ENCODE data around the gene TAPBP. TPM values are rescaled to one million over a fixed set of nuclear protein-coding genes. Genes with fewer than 3 reads are reported as not detected.

Gene TAPBP
- total and polyA plus RNA-seq, 2 of the 8 experiments (the other 6 are each of a cell fraction or from before 2014, with no cell fraction given), result 24.5 to 35.4 TPM

DNA sequence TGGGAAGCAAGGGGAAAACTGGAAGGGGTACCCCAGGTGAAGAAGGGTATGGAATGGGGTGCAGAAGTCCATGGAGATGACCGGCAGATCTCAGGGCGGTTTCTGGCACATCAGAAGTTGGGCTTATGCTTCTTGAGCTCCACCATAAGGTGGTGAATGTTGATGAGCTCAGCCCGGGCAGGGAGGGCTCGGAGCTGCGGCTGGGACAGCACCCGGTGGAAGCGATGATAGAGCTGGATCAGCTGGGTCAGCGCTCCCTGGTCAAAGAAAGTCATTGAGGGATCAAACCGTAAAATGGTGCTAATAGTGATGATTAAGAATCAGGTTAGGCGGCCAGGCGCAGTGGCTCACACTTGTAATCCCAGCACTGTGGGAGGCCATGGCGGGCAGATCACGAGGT, 63.1 kb downstream of the TAPBP start:
- Histone ChIP-seq H3K27ac (ENCODE audit: low read depth, low read length) (no peak overlapping the region), H2BK12ac (ENCODE audit: low read depth, low read length) (no peak overlapping the region), H3K4me3 (ENCODE audit: extremely low read depth in 1 of 4, insufficient read depth in 2 of 4, low read depth in 3 of 4, low read length in 4 of 4) (no peak overlapping the region), H2BK5ac (ENCODE audit: low read depth, low read length) (no peak overlapping the region), H2AK5ac (ENCODE audit: low read depth, low read length) (no peak overlapping the region), H3K79me2 (ENCODE audit: control insufficient read depth in 1 of 2, insufficient read depth in 2 of 2, low read length in 2 of 2) (no peaks in the 10 kb centered on the region), H3K36me3 (ENCODE audit: control insufficient read depth in 2 of 4, insufficient read depth in 4 of 4, low read length in 3 of 4) (peaks cover 0 to 2% (median 0%) of the 10 kb centered on the region in 4 experiments; a peak in 1 of 8 replicates), H4K20me1 (replicated peaks in 1 of 2; ENCODE audit: control insufficient read depth in 1 of 2, insufficient read depth in 2 of 2, low read length in 2 of 2) (no peaks in the 10 kb centered on the region), H4K5ac (ENCODE audit: insufficient read length, low read depth, low read length) (no peak overlapping the region), H3K4me2 (ENCODE audit: insufficient read depth in 1 of 2, low read depth in 2 of 2, low read length in 2 of 2) (no peak overlapping the region), H2BK20ac (ENCODE audit: low read length) (no peak overlapping the region), H3K56ac (replicated peaks; ENCODE audit: insufficient read length, low read depth, low read length) (no peak overlapping the region), H3K9ac (replicated peaks in 1 of 4; ENCODE audit: extremely low read depth in 1 of 4, low read depth in 3 of 4, low read length in 3 of 4) (no peak overlapping the region), H3K79me1 (ENCODE audit: low read depth, low read length) (no peaks in the 10 kb centered on the region), H2AFZ (ENCODE audit: low read length) (no peak overlapping the region), H3K4ac (replicated peaks; ENCODE audit: insufficient read length, low read depth, low read length) (no peak overlapping the region), H3K27me3 (replicated peaks in 1 of 4; ENCODE audit: control insufficient read depth in 3 of 4, extremely low read depth in 1 of 4, insufficient read depth in 3 of 4, low read length in 3 of 4) (peaks cover 0 to 21% (median 11%) of the 10 kb centered on the region in 4 experiments; a peak in 6 of 7 replicates), H3K23me2 (ENCODE audit: low read depth, low read length) (peaks cover 9% of the 10 kb centered on the region; the same call in 1 of the 2 replicates), H3K23ac (ENCODE audit: insufficient read length) (no peak overlapping the region), H4K91ac (replicated peaks; ENCODE audit: insufficient read length, low read length) (no peak overlapping the region), H2BK15ac (ENCODE audit: low read length) (no peak overlapping the region), H2BK120ac (replicated peaks; ENCODE audit: low read depth, low read length) (no peak overlapping the region), H3K9me3 (ENCODE audit: insufficient read depth in 2 of 2, low read depth in 1 of 2, low read length in 1 of 2) (no peaks in the 10 kb centered on the region), H4K8ac (ENCODE audit: extremely low read depth, insufficient read depth, low read length) (no peak overlapping the region), H3K18ac (ENCODE audit: extremely low read depth, low read length) (no peak overlapping the region), H3K14ac (ENCODE audit: insufficient read length) (no peak overlapping the region), H3K4me1 (replicated peaks in 1 of 4; ENCODE audit: control insufficient read depth in 3 of 4, insufficient read depth in 4 of 4, low read length in 3 of 4) (peaks cover 0 to 10% (median 7%) of the 10 kb centered on the region in 4 experiments; a peak in 4 of 7 replicates)
- POLR2A ChIA-PET (ENCODE audit: partially characterized antibody), result interaction anchor here (1.0 to 3.0 kb wide), 7 partner anchors 10 to 62 kb away, joined by 3 to 26 read pairs (median 8); partner anchors contain the start of genes B3GALT4, RPS18 and VPS52
- 95% methylated on average over 13 of the region's 13 CpGs; no CpG with 5 or more reads in 1 of the 2 experiments for WGBS, 2 experiments (ENCODE audit: extremely low coverage in 1 of 2, insufficient coverage in 1 of 2, insufficient read length in 1 of 2, insufficient replicate concordance in 2 of 2, low coverage in 1 of 2, low lambda C conversion rate in 2 of 2, missing lambda C conversion rate in 1 of 2)
- CTCF ChIA-PET (ENCODE audit: partially characterized antibody), result interaction anchor here (0.7 to 7.9 kb wide), 11 partner anchors 9 to 265 kb away, joined by 3 to 107 read pairs (median 14); partner anchors contain the start of genes B3GALT4, HSD17B8 and RING1
- DNase-seq (ENCODE audit: low read depth in 1 of 2, low spot score in 2 of 2) (no peak), FAIRE-seq (no peak)
- TF ChIP-seq SIN3A (conservative IDR thresholded peaks at IDR 0.05 in 1 of 2, IDR thresholded peaks at IDR 0.05 in 1 of 2; ENCODE audit: low read depth in 1 of 2, low read length in 2 of 2), result no peak
- no peak for TF ChIP-seq EGR1 (IDR thresholded peaks at IDR 0.05; ENCODE audit: borderline replicate concordance, low read depth, low read length)
- TF ChIP-seq, protein P1, sequence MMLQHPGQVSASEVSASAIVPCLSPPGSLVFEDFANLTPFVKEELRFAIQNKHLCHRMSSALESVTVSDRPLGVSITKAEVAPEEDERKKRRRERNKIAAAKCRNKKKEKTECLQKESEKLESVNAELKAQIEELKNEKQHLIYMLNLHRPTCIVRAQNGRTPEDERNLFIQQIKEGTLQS (IDR thresholded peaks at IDR 0.05; ENCODE audit: insufficient read depth, low read depth, low read length), result no peak
- no peak for TF ChIP-seq ASH2L (IDR thresholded peaks at IDR 0.05; ENCODE audit: low read length)
- TF ChIP-seq CREB1 (IDR thresholded peaks at IDR 0.05), result no peak
- TF ChIP-seq PHF8 (conservative IDR thresholded peaks at IDR 0.05; ENCODE audit: low read depth, low read length), result no peak
- no peak for TF ChIP-seq EZH2 (IDR thresholded peaks at IDR 0.05; ENCODE audit: low read depth, low read length, severe bottlenecking)
- TF ChIP-seq KDM5A (IDR thresholded peaks at IDR 0.05; ENCODE audit: low read length), result no peak
- TF ChIP-seq, protein P2, sequence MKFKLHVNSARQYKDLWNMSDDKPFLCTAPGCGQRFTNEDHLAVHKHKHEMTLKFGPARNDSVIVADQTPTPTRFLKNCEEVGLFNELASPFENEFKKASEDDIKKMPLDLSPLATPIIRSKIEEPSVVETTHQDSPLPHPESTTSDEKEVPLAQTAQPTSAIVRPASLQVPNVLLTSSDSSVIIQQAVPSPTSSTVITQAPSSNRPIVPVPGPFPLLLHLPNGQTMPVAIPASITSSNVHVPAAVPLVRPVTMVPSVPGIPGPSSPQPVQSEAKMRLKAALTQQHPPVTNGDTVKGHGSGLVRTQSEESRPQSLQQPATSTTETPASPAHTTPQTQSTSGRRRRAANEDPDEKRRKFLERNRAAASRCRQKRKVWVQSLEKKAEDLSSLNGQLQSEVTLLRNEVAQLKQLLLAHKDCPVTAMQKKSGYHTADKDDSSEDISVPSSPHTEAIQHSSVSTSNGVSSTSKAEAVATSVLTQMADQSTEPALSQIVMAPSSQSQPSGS (IDR thresholded peaks at IDR 0.05; ENCODE audit: low read length), result no peak
- no peak for TF ChIP-seq SRF (IDR thresholded peaks at IDR 0.05; ENCODE audit: low read depth, low read length)
- TF ChIP-seq, protein P3, sequence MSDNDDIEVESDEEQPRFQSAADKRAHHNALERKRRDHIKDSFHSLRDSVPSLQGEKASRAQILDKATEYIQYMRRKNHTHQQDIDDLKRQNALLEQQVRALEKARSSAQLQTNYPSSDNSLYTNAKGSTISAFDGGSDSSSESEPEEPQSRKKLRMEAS (IDR thresholded peaks at IDR 0.05), result no peak

Data from H1 (cell line).